Inferior parietal cortex (tissue), 1 donor: ENCODE measurements around the gene CCDC177.
"Not testable (repeated sequence)": the region's sequence is repeated elsewhere in the genome, so short reads cannot be mapped to it uniquely, and the experiment has no call there.

ENCODE experiments used
- DNase-seq: peaks from one replicate; pipeline ENCODE4 v3.0.0-alpha.2; 2016; ENCODE audit errors: extremely low spot score

Gene CCDC177

GRCh38 chr14:69600304-69600891 is 25.7 kb upstream of the CCDC177 start:
- no peak for DNase-seq

GRCh38 chr14:69599431-69599830 is 24.8 kb upstream of the CCDC177 start:
- not testable (repeated sequence) for DNase-seq

- no peak for DNase-seq
Measured at GRCh38 chr14:69595336-69595735, 20.7 kb upstream of the CCDC177 start.

- no peak for DNase-seq
Measured at GRCh38 chr14:69594846-69595245, 20.2 kb upstream of the CCDC177 start.

- DNase-seq: peak; percentile 43
Measured at GRCh38 chr14:69593018-69593677, 18.5 kb upstream of the CCDC177 start.

GRCh38 chr14:69591317-69591716 is 16.6 kb upstream of the CCDC177 start:
- no peak for DNase-seq

GRCh38 chr14:69587389-69587788 is 12.7 kb upstream of the CCDC177 start:
- DNase-seq: no peak

GRCh38 chr14:69586404-69586803 is 11.7 kb upstream of the CCDC177 start:
- no peak for DNase-seq

- DNase-seq: no peak
Measured at GRCh38 chr14:69584389-69584788, 9.7 kb upstream of the CCDC177 start.

GRCh38 chr14:69582829-69583228 is 8.2 kb upstream of the CCDC177 start:
- DNase-seq: no peak

GRCh38 chr14:69582212-69582611 is 7.5 kb upstream of the CCDC177 start:
- no peak for DNase-seq

- no peak for DNase-seq
Measured at GRCh38 chr14:69581316-69581935, 6.8 kb upstream of the CCDC177 start.

GRCh38 chr14:69580009-69580577 is 5.4 kb upstream of the CCDC177 start:
- DNase-seq: peak; percentile 32

- DNase-seq: no peak
Measured at GRCh38 chr14:69579476-69579875, 4.8 kb upstream of the CCDC177 start.

- no peak for DNase-seq
Measured at GRCh38 chr14:69574954-69575295, 254 bp upstream of the CCDC177 start.

- no peak for DNase-seq
Measured at GRCh38 chr14:69573831-69574262, 824 bp downstream of the CCDC177 start.

- DNase-seq: no peak
Measured at GRCh38 chr14:69573205-69573830, 1.4 kb downstream of the CCDC177 start.

- DNase-seq: no peak
Measured at GRCh38 chr14:69572841-69573135, 1.9 kb downstream of the CCDC177 start.

- no peak for DNase-seq
Measured at GRCh38 chr14:69572030-69572840, 2.4 kb downstream of the CCDC177 start.

GRCh38 chr14:69571449-69572029 is 3.1 kb downstream of the CCDC177 start:
- no peak for DNase-seq

- DNase-seq: no peak
Measured at GRCh38 chr14:69570836-69571330, 3.8 kb downstream of the CCDC177 start.
